GM19099 (cell line): ENCODE results near the gene SYNDIG1.

Experiments used
- POLR2A ChIP-seq: IDR thresholded peaks from 3 replicates; pipeline ENCODE4 v1.6.1; 2011; ENCODE audit warnings: low read depth; ENCODE audit not compliant: insufficient read length; ENCODE audit errors: extremely low read depth

SYNDIG1 gene

GRCh38 chr20:24670341-24670872, 201.0 kb downstream of the SYNDIG1 start:
- TF ChIP-seq POLR2A = no peak

- TF ChIP-seq POLR2A = no peak
These were observed 201.6 kb downstream of the SYNDIG1 start for GRCh38 chr20:24670981-24671380.

GRCh38 chr20:24672181-24672880, 202.9 kb downstream of the SYNDIG1 start:
- no peak for TF ChIP-seq POLR2A

- TF ChIP-seq POLR2A = no peak
These were observed 203.7 kb downstream of the SYNDIG1 start for GRCh38 chr20:24672886-24673677.

GRCh38 chr20:24673678-24674570, 204.5 kb downstream of the SYNDIG1 start:
- TF ChIP-seq POLR2A = no peak

GRCh38 chr20:24674921-24675605, 205.6 kb downstream of the SYNDIG1 start:
- TF ChIP-seq POLR2A = no peak

GRCh38 chr20:24675651-24676352, 206.4 kb downstream of the SYNDIG1 start:
- TF ChIP-seq POLR2A = no peak

GRCh38 chr20:24676353-24676977, 207.0 kb downstream of the SYNDIG1 start:
- no peak for TF ChIP-seq POLR2A

- no peak for TF ChIP-seq POLR2A
These were observed 207.5 kb downstream of the SYNDIG1 start for GRCh38 chr20:24676978-24677370.

GRCh38 chr20:24677626-24678315, 208.3 kb downstream of the SYNDIG1 start:
- TF ChIP-seq POLR2A = no peak

- TF ChIP-seq POLR2A = no peak
These were observed 209.1 kb downstream of the SYNDIG1 start for GRCh38 chr20:24678351-24679106.

- no peak for TF ChIP-seq POLR2A
These were observed 210.1 kb downstream of the SYNDIG1 start for GRCh38 chr20:24679448-24680047.
